HG03432 (cell line): ENCODE data around the gene RCAN2.
A peak's percentile ranks its signal among the peaks of the same experiment; 100 is the strongest.

ENCODE experiments used
- ATAC-seq: cut with Tn5 transposase; IDR thresholded peaks from one replicate; pipeline ENCODE4 v1.9.1; 2021; ENCODE audit warnings: mild to moderate bottlenecking, moderate library complexity; ENCODE audit not compliant: unreplicated experiment

Gene RCAN2

GRCh38 chr6:46175976-46176375, 315.3 kb downstream of the RCAN2 start:
- peak; percentile 51 for ATAC-seq

- peak; percentile 78 for ATAC-seq
Observed at GRCh38 chr6:46175446-46175845, 315.8 kb downstream of the RCAN2 start.

GRCh38 chr6:46174904-46175303, 316.3 kb downstream of the RCAN2 start:
- ATAC-seq = no peak

GRCh38 chr6:46172176-46172575, 319.1 kb downstream of the RCAN2 start:
- ATAC-seq = no peak
